Measurements from ENCODE around the gene ANO1.

DNA sequence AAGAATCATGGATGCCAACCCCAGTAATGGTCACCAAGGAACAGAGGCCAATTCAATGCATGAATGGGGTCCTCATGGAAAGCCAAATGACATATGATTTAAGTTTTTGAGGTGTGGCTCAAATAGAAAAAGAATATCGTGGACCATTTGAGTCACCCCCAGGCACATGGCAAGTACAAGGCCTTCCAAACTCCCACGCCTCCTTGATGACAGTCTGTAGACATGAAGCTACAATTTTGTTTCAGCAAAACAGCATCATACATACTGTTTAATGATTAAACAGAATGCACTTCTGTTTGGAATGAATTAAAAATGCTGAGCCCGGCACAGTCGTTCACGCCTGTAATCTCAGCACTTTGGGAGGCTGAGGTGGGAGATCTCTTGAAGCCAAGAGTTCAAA lies 132.4 kb downstream of the ANO1 start:
- TF ChIP-seq, protein P1, sequence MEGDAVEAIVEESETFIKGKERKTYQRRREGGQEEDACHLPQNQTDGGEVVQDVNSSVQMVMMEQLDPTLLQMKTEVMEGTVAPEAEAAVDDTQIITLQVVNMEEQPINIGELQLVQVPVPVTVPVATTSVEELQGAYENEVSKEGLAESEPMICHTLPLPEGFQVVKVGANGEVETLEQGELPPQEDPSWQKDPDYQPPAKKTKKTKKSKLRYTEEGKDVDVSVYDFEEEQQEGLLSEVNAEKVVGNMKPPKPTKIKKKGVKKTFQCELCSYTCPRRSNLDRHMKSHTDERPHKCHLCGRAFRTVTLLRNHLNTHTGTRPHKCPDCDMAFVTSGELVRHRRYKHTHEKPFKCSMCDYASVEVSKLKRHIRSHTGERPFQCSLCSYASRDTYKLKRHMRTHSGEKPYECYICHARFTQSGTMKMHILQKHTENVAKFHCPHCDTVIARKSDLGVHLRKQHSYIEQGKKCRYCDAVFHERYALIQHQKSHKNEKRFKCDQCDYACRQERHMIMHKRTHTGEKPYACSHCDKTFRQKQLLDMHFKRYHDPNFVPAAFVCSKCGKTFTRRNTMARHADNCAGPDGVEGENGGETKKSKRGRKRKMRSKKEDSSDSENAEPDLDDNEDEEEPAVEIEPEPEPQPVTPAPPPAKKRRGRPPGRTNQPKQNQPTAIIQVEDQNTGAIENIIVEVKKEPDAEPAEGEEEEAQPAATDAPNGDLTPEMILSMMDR (conservative IDR thresholded peaks at IDR 0.05), result no peak
- TF ChIP-seq ZFX (IDR thresholded peaks at IDR 0.05), result no peak
